ENCODE measurements around the gene C20orf173. TPM values are rescaled to one million over a fixed set of nuclear protein-coding genes. Genes with fewer than 3 reads are reported as not detected.
A peak's percentile ranks its signal among the peaks of the same experiment; 100 is the strongest.

C20orf173 gene
- total and polyA plus RNA-seq, 11 donors: not detected

- Histone ChIP-seq H3K27me3 (no peaks in the 10 kb centered on the region), H3K36me3 (peaks cover 0 to 49% (median 25%) of the 10 kb centered on the region in 9 donors), H3K4me3 (no peak overlapping the region), H3K9me3 (no peaks in the 10 kb centered on the region), H3K4me1 (peaks cover 0 to 18% (median 12%) of the 10 kb centered on the region in 12 donors), H3K27ac (no peak overlapping the region)
- no peak for TF ChIP-seq CTCF (IDR thresholded peaks at IDR 0.05)
- no peak for TF ChIP-seq POLR2A (IDR thresholded peaks at IDR 0.05)
- no peak for DNase-seq
- no peak for ATAC-seq
- 91 to 98% (median 94%) methylated on average over 1 of the region's 1 CpG for WGBS, 4 donors
- intact Hi-C loops (cut with DNase I): loop anchor here in 2 of 10 donors (5.0 to 10.0 kb wide), 2 partner anchors 74 to 122 kb away; partner anchors contain the start of genes CPNE1 (in 1 of the 2), RBM12 (in 1 of the 2) and SPAG4 (in 1 of the 2)
Observed at GRCh38 chr20:35542990-35543389, 13.5 kb upstream of the C20orf173 start.

GRCh38 chr20:35541783-35542662 lies 12.6 kb upstream of the C20orf173 start, which contains the start of gene ERGIC3:
TSS of gene ERGIC3 (plus strand) at chr20:35542078. CDS start at chr20:35542098, 20 bp downstream.
- Histone ChIP-seq H3K27ac (peak within 1 kb of the TSS in 11 of 12 donors; percentile 23 to 83 (median 74)), H3K9me3 (no peaks in the 10 kb centered on the region), H3K27me3 (no peaks in the 10 kb centered on the region), H3K4me3 (peak within 1 kb of the TSS; percentile 64 to 96 (median 88)), H3K4me1 (peaks cover 0 to 18% (median 12%) of the 10 kb centered on the region in 12 donors), H3K36me3 (peaks cover 0 to 40% (median 15%) of the 10 kb centered on the region in 9 donors)
- peak; percentile 97 to 98 (median 98) for DNase-seq
- WGBS, 4 donors: 4 to 11% (median 6%) methylated on average over 25 to 57 of the region's 57 CpGs
- TF ChIP-seq POLR2A (IDR thresholded peaks at IDR 0.05) (peak in 1 of 2 donors; percentile 63), CTCF (IDR thresholded peaks at IDR 0.05) (peak in 5 of 12 donors; percentile 10 to 42 (median 18))
- ATAC-seq: peak; percentile 98 to 100 (median 100)
- intact Hi-C loops (cut with DNase I): loop anchor here in 2 of 10 donors (5.0 to 10.0 kb wide), 2 partner anchors 75 to 123 kb away; partner anchors contain the start of genes CPNE1 (in 1 of the 2), RBM12 (in 1 of the 2) and SPAG4 (in 1 of the 2)

- WGBS, 4 donors: 27 to 33% (median 29%) methylated on average over 13 of the region's 13 CpGs
- no peaks in the 10 kb centered on the region for H3K27me3 ChIP-seq
- TF ChIP-seq CTCF (IDR thresholded peaks at IDR 0.05) (no peak), POLR2A (IDR thresholded peaks at IDR 0.05) (no peak)
- no peak for DNase-seq
- peaks cover 0 to 32% (median 11%) of the 10 kb centered on the region in 9 donors for H3K36me3 ChIP-seq
- ATAC-seq: no peak
- H3K4me3 ChIP-seq: peak overlapping the region; percentile 64 to 96 (median 88)
- no peaks in the 10 kb centered on the region for H3K9me3 ChIP-seq
- H3K4me1 ChIP-seq: peaks cover 0 to 18% (median 12%) of the 10 kb centered on the region in 12 donors
- H3K27ac ChIP-seq: peak overlapping the region in 2 of 12 donors; percentile 18 to 81
- intact Hi-C loops (cut with DNase I): loop anchor here in 2 of 10 donors (5.0 to 10.0 kb wide), 2 partner anchors 76 to 124 kb away; partner anchors contain the start of genes CPNE1 (in 1 of the 2), RBM12 (in 1 of the 2) and SPAG4 (in 1 of the 2)
Observed at GRCh38 chr20:35541118-35541782, 11.8 kb upstream of the C20orf173 start.

All from heart left ventricle (tissue), 16 donors.